Measurements from ENCODE around the gene CADPS. TPM values are rescaled to one million over a fixed set of nuclear protein-coding genes. Genes with fewer than 3 reads are reported as not detected.

Gene CADPS
- total RNA-seq, 3 donors from 2014 or later (not counting 1 experiment from before 2014, with no cell fraction given), result not detected

DNA sequence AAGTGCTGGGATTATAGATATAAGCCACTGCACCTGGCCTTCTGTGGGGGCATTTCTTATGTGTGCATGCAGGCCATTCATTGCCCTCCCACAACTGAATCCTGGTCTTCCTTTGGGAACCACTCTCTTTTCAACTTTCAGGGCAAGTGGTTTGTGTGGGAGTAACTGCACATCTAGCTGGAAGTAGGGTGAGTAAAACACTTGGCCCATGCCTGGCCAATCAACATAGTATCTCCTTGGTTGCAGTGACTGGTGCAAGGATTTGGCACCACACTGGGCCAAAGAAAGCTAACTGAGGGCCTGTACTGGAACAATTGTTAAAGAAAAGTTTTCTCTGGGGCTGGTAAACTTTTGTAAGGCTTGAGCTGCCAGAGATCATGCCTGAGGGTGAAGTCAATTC lies 312.6 kb downstream of the CADPS start:
- intact Hi-C loops (cut with micrococcal nuclease), result no loop called here
- no peaks in the 10 kb centered on the region for H3K27me3 Mint-ChIP-seq (ENCODE audit: low read depth in 2 of 2)
- TF ChIP-seq, protein P1, sequence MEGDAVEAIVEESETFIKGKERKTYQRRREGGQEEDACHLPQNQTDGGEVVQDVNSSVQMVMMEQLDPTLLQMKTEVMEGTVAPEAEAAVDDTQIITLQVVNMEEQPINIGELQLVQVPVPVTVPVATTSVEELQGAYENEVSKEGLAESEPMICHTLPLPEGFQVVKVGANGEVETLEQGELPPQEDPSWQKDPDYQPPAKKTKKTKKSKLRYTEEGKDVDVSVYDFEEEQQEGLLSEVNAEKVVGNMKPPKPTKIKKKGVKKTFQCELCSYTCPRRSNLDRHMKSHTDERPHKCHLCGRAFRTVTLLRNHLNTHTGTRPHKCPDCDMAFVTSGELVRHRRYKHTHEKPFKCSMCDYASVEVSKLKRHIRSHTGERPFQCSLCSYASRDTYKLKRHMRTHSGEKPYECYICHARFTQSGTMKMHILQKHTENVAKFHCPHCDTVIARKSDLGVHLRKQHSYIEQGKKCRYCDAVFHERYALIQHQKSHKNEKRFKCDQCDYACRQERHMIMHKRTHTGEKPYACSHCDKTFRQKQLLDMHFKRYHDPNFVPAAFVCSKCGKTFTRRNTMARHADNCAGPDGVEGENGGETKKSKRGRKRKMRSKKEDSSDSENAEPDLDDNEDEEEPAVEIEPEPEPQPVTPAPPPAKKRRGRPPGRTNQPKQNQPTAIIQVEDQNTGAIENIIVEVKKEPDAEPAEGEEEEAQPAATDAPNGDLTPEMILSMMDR (IDR thresholded peaks at IDR 0.05), result no peak

DNA sequence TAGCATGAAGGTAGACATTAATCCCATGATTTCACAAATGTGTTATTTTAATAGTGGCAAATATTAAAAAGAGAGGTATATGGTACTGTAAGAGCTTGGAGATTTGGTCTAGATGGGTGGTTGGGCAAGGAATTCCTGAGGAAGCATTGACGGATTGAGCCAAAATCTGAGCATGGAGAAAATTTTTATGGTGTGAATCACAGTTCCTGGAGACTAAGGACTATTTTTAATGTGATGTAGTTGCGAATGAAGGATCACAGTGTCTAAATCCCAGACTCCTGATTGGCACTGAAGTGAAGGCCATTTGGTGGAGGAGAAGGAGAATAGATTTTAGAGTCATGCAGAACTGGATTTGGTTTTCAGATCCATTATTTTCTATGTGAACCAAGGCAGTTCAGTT lies 313.2 kb downstream of the CADPS start:
- H3K36me3 Mint-ChIP-seq, result no peaks in the 10 kb centered on the region
- H3K4me1 ChIP-seq (ENCODE audit: control insufficient read depth, insufficient read depth, low read length), result no peaks in the 10 kb centered on the region
- H3K27me3 ChIP-seq (ENCODE audit: control insufficient read depth, insufficient read depth, low read length), result no peaks in the 10 kb centered on the region
- TF ChIP-seq, protein P1 (IDR thresholded peaks at IDR 0.05), result no peak
- DNase-seq (no peak), ATAC-seq (no peak)
- H3K9me3 Mint-ChIP-seq, result peaks cover 0 to 6% of the 10 kb centered on the region in 2 donors
- H3K4me1 Mint-ChIP-seq, result no peaks in the 10 kb centered on the region
- H3K36me3 ChIP-seq (ENCODE audit: control insufficient read depth, insufficient read depth, low read length), result no peaks in the 10 kb centered on the region
- H3K4me3 ChIP-seq (ENCODE audit: low read length), result no peak overlapping the region
- WGBS (ENCODE audit: insufficient coverage), result 82% methylated on average over 2 of the region's 2 CpGs
- H3K27ac ChIP-seq (ENCODE audit: low read length), result no peak overlapping the region
- H3K9me3 ChIP-seq (ENCODE audit: control insufficient read depth, insufficient read depth, low read length), result no peaks in the 10 kb centered on the region
- no peak overlapping the region for H3K27ac Mint-ChIP-seq
- intact Hi-C loops (cut with micrococcal nuclease), result no loop called here
- no peak overlapping the region for H3K4me3 Mint-ChIP-seq
- no peaks in the 10 kb centered on the region for H3K27me3 Mint-ChIP-seq (ENCODE audit: low read depth in 2 of 2)

More for the DNA sequence above, 312.6 kb downstream of the CADPS start:
- no peak overlapping the region for H3K27ac Mint-ChIP-seq
- Histone ChIP-seq H3K4me1 (ENCODE audit: control insufficient read depth, insufficient read depth, low read length) (no peaks in the 10 kb centered on the region), H3K4me3 (ENCODE audit: low read length) (no peak overlapping the region), H3K9me3 (ENCODE audit: control insufficient read depth, insufficient read depth, low read length) (no peaks in the 10 kb centered on the region), H3K36me3 (ENCODE audit: control insufficient read depth, insufficient read depth, low read length) (no peaks in the 10 kb centered on the region), H3K27ac (ENCODE audit: low read length) (no peak overlapping the region), H3K27me3 (ENCODE audit: control insufficient read depth, insufficient read depth, low read length) (no peaks in the 10 kb centered on the region)
- H3K4me1 Mint-ChIP-seq, result no peaks in the 10 kb centered on the region
- peaks cover 0 to 6% of the 10 kb centered on the region in 2 donors for H3K9me3 Mint-ChIP-seq
- DNase-seq, result no peak
- ATAC-seq, result no peak
- H3K4me3 Mint-ChIP-seq, result no peak overlapping the region
- H3K36me3 Mint-ChIP-seq, result no peaks in the 10 kb centered on the region

DNA sequence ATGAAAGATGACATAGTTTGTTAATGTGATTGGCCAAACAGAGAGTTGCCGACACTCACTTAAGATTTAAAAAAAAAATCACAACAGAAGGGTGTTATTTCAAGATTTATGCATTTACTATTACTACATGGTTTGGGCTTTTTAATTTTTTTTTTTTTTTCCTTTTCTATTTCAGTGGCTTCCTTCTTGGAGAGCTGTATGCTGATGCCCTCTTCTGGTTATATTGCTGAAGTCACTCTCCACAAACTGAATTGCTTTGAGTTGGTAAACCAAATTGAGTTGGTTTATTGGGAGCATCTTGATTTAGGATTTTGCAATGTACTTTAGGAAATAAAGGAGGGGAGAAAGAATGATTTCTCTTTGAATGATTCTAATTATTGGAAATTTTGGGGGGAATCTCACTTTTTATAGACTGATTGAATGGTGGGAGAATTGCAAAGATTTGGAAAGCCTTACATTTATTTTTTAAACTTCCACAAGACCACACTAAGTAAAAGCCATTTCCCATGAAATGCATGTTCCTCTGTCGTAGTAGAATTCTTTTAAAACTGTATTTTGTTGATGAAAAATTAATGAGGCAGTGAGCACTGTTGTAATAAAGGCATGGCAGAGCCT lies 315.3 kb downstream of the CADPS start:
- WGBS (ENCODE audit: insufficient coverage), result no CpG with 5 or more reads among the region's 2 CpGs
- no peaks in the 10 kb centered on the region for H3K36me3 ChIP-seq (ENCODE audit: control insufficient read depth, insufficient read depth, low read length)
- TF ChIP-seq, protein P1 (IDR thresholded peaks at IDR 0.05), result no peak
- intact Hi-C loops (cut with micrococcal nuclease), result no loop called here
- Mint-ChIP-seq H3K27me3 (ENCODE audit: low read depth in 2 of 2) (no peaks in the 10 kb centered on the region), H3K4me1 (no peaks in the 10 kb centered on the region), H3K4me3 (no peak overlapping the region), H3K36me3 (no peaks in the 10 kb centered on the region), H3K27ac (no peak overlapping the region), H3K9me3 (peaks cover 0 to 6% of the 10 kb centered on the region in 2 donors)
- DNase-seq (no peak), ATAC-seq (no peak)
- H3K9me3 ChIP-seq (ENCODE audit: control insufficient read depth, insufficient read depth, low read length), result no peaks in the 10 kb centered on the region
- no peak overlapping the region for H3K4me3 ChIP-seq (ENCODE audit: low read length)
- no peaks in the 10 kb centered on the region for H3K27me3 ChIP-seq (ENCODE audit: control insufficient read depth, insufficient read depth, low read length)
- H3K27ac ChIP-seq (ENCODE audit: low read length), result no peak overlapping the region
- no peaks in the 10 kb centered on the region for H3K4me1 ChIP-seq (ENCODE audit: control insufficient read depth, insufficient read depth, low read length)

DNA sequence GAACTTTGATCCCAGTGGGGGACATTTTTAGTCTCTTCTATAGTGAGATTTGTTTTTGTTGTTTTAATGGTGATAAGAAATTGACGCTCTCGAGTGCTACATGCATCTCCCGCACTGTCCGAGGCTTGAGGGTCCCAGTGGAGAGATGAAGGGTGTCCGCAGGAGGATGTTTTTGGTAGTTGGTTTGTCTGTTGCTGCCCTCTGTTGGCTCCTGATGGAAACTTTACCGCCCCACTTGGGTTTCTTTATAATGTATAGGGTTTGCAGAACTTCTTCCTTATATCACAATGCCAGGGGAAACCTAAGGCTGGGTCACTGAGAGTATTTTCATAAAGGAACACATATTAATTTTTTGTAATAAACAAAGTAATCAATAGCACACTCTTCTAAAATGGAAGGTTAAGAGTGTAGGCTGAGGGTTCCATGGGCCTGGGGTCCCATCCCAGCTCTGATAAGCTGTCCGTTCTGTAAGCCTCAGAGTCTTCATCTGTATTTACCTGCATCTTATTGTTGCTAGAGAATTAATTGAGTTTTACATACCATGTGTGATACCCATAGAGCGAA lies 316.6 kb downstream of the CADPS start:
- Mint-ChIP-seq H3K27me3 (ENCODE audit: low read depth in 2 of 2) (no peaks in the 10 kb centered on the region), H3K36me3 (no peaks in the 10 kb centered on the region), H3K4me3 (no peak overlapping the region), H3K27ac (no peak overlapping the region), H3K4me1 (no peaks in the 10 kb centered on the region), H3K9me3 (peaks cover 0 to 6% of the 10 kb centered on the region in 2 donors)
- 40% methylated on average over 6 of the region's 8 CpGs for WGBS (ENCODE audit: insufficient coverage)
- no peak overlapping the region for H3K4me3 ChIP-seq (ENCODE audit: low read length)
- intact Hi-C loops (cut with micrococcal nuclease), result no loop called here
- no peaks in the 10 kb centered on the region for H3K9me3 ChIP-seq (ENCODE audit: control insufficient read depth, insufficient read depth, low read length)
- H3K4me1 ChIP-seq (ENCODE audit: control insufficient read depth, insufficient read depth, low read length), result no peaks in the 10 kb centered on the region
- TF ChIP-seq, protein P1 (IDR thresholded peaks at IDR 0.05), result no peak
- no peak overlapping the region for H3K27ac ChIP-seq (ENCODE audit: low read length)
- ATAC-seq (no peak), DNase-seq (peak in 1 of 2 donors; percentile 2)
- no peaks in the 10 kb centered on the region for H3K27me3 ChIP-seq (ENCODE audit: control insufficient read depth, insufficient read depth, low read length)
- H3K36me3 ChIP-seq (ENCODE audit: control insufficient read depth, insufficient read depth, low read length), result no peaks in the 10 kb centered on the region

All from natural killer cell (primary cell).